Stimulated activated CD4-positive, alpha-beta T cell treated with anti-CD3 and anti-CD28 coated beads, Interleukin-12 subunit alpha, Interleukin-12 subunit beta, amount 100 ng/mL, for 4 hours (primary cell): ENCODE results near the gene DDI2.
"Not testable (repeated sequence)": the region's sequence is repeated elsewhere in the genome, so short reads cannot be mapped to it uniquely, and the experiment has no call there.

Experiments used
- DNase-seq: peaks from one replicate; pipeline ENCODE4 v3.0.0-alpha.2; 2020

Gene DDI2

DNA sequence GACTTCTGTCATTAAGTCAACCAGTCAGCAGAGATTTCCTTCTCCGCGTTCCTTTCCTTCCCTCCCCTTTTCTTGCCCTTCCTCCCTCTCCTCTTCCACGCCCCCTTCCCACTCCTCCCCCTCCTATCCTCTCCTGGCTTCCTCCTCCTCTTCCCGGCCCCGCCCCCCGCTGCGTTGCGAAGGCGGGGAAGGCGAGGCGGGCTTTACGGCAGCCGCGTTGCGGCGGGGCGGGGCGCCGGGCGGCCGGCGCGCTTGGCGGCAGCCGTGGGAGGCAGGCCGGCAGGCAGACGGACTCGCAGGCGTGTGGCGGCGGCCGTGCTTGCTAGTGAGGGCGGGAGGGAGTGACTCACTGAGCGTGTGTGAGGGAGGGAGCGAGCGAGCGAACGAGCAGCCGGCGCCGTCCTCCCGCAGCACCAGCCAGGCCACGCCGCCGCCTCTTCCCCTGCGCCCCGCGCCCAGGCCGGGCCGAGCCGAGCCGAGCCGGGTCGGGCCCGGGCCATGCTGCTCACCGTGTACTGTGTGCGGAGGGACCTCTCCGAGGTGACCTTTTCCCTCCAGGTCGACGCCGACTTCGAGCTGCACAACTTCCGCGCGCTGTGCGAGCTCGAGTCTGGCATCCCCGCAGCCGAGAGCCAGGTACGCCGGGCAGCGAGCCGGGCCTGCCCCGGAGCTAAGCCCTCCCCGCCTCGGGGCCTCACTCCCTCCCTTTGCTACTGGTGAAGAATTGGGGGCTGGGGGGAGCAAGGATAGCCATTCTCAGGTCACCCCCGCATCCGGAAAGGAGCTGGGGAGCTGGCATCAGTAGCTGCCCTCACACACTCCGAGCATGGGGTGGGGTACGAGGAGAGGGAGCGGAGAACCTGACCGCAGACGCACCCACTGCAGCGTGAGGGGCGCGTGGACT is at the start of gene DDI2:
TSS of gene DDI2 (plus strand) at position 286 of the 904 bp plus-strand sequence. CDS start at position 499, 213 bp downstream.
- DNase-seq = peak; percentile 92

DNA sequence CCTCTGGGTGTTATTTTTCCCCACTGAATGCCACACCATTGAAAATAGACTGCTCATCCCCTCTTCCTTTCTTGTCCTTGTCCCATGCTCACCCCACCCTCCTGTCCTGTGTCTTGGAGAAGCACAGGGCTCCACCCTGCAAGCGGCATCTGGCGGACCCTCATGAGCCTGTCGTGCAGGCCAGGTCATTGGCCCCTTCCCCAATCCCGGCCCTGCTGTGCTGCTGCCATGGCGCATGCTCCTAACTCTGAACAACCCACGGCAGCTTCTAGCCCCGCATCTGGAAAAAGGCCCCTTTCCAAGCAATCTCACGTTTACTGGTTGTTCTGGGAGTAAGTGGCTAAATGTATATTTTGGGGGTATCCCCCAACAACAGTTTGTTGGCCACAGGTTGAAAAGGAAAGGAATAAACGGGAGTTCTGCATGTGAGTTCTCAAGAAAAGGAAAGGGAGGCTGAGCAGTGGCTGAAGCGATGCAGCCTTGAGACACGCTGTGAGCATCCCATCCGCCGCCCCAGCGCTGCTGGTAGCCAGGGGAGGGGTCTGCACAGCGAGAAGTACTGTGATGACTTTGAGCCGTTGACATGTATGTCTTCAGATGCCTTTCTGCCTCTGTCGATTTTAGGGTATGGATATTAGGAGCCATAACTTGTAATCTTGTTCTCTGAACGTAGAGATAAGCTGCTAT is 48.7 kb upstream of the DDI2 start:
- DNase-seq = no peak

DNA sequence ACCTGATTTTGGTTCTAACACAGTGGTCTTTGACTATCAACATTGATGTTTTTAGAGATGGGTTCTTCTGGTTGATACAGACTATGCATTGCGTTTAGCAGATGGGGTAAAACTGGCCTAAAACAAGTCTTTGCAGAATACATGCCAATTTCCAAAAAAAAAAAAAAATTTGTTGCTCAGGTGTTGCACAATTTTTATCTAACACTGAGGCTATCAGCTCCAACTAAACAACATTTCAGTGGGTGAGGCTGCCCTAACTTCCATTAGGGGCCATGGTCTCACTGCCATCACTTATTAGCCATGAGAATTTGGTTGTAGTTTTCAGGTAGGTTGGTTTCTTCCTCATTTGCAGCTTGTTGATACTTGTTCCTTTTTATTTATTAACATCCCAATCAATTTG is 46.4 kb upstream of the DDI2 start:
- DNase-seq = no peak

DNA sequence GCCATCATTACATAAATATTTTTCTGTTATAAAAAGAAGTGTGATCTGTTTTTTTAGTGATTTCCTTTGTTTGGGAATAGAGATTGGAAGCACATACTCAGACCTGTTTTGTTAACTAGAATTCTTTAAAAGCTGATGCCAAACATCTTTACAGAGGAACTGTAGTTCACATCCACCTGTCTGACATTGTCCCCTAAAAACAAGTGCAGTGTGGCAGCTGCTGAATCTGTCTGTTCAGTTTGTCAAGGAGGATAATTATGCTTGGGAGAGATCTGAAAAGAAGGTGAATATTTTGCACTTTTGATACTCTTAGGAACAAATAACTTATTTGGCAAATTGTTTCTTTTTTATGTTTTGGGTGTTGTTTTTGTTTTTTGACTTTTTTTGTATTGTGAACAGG is 46.0 kb upstream of the DDI2 start:
- no peak for DNase-seq

DNA sequence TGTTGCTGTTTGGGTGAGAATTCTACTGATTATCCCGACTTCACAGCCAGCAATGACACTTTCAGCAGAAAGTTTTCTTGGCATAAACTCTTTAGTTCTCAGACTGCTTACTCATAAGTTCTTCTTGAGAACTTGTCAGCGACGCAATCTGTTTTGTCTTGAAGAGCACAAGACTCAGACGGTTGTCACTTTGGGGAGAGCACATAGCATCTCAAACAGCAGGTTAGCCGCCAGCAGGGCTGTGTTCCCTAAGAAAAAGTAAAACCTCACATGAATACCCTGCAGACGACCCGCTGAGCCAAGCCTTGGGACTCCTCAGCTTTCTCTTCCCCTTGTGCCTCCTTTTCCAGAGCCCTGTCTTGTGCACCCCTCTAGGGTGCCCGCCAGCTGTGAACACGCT is 43.8 kb upstream of the DDI2 start:
- DNase-seq = no peak

DNA sequence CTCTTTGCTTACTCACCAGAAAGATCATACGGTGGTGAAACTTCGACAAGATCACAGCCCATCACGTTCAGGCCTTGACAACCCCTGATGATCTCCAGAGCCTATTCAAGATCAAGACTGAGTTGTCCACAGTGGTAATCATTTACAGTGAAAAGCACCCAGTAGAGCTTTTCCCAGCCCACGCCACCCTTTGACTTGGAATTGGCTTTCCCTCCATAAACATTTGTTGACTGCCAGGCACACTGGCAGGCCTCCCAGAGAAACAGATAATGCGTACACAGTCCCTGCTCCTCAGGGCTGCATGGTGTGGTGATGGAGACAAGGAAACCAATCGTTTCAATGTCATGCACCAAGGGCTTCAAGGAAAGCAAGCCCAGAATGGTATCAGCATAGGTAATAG is 42.5 kb upstream of the DDI2 start:
- DNase-seq = no peak

DNA sequence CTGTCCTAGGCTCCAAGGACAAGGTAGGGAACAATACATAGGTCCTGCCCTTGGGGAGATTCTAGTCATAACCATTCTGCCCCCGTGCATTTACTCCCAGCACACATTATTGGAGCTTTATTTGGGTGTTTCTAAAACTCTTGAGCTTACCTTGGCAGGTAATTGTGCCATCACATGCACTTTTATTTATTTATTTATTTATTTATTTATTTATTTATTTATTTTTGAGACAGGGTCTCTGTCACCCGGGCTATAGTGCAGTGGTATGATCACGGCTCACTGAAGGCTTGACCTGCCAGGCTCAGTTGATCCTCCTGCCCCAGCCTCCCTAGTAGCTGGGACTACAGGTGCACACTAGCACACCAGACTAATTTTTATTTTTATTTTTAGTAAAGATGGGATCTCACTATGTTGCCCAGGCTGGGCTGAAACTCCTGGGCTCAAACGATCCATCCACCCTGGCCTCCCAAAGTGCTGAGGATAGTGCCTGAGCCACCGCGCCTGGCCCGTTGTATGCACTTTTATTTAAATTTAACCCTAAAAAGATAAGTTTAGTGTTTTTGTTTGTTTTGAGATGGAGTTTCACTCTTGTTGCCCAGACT is 41.6 kb upstream of the DDI2 start:
- no peak for DNase-seq

DNA sequence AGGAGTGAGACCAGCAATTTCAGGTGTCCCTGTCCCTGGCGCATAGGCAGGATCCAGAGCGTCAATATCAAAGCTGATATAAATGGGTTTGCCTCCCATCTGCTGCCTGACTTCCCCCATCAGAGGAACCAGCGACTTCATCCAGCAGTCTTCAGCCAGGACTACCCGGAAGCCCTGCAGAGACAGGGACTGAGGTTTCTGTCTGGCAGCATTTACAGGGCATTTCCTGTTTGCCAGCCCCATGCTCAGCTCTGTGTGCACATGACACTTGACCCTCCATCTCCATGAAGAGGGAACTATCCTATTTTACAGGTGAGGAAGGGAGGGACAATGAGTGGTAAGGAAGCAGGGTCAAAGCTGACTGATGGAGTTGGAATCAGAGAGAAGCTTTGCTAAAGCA is 39.6 kb upstream of the DDI2 start:
- no peak for DNase-seq

DNA sequence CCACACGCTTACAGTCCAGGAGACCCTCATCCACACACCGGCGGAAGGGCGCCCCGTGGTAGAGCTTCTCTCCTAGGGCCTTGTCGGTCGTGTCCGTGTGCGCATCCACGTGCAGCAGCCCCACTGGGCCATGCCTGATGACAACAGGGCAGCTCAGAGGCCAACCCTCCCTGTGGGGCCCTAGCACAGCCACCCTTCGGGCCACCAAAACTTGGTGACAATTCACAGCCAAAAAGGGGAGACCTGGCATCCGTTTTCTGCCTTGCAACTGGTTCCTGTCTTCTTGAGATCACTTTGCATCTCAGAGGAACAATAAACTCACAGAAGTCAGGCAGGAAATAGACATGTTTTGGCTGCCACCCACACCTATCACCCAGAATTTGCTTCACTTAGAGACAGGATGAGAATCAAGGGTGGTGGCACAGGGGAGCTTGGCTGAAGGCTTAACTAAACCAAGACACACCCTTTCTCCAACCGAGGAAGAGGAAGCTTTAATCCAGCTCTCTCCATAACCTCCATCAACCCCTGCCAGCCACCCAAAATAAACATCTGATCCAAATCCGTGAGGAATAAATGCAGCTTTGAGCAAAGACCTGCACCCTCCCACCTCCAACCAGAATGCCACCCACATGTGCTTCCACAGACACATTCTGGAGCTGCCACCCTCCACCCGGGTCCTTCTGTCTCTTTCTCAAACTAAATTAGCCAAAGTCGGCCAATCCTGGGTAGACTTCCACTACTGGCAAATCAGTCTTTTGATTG is 38.2 kb upstream of the DDI2 start:
- DNase-seq = no peak

DNA sequence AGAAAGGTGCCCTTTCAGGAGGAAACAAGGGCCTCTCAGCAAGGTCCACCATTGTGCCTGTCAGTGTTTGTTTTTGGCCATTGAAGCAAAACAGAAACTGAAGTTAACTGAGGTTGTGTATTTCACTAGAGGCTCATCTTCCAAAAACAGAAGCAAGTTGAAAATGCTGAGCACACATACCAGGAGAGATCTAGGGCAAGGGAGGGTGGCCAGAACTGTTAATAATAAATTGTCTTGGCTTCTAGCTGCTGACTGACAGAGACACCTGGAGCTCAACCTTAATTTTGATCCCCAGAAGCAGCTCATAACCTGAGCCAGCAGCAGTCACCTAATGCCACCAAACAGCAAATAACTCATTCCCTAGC is 37.6 kb upstream of the DDI2 start:
- no peak for DNase-seq

DNA sequence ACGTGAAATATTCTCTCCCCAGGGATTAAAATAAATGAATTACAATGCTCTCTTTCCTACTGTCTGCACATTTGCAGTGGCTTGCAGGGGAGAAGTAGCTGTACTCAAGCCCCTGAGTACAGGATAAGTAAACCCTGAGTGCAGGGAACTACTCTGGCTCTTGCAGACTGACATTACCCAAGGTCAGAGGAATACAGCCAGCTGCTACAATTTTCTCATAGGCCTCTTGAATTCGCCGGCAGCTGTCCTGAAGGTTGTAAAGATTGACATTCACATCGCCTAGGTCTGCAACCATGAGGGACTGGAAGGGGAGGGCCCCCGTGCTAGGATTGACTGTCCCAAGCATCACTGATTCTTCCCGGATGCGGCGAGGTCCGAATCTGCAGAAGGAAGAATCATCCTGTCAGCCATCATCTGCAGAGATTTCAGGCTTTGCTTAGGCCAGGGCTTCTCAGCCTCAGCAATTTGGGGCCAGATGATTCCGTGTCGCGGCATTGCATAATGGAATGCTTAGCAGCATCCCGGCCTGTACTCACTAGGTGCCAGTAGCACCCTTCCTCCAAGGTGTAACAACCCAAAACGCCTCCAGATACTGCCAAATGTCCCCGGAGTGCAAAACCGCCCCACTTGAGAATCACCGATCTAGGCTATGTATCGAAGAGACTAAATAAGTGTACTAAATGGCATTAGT is 34.1 kb upstream of the DDI2 start:
- no peak for DNase-seq

DNA sequence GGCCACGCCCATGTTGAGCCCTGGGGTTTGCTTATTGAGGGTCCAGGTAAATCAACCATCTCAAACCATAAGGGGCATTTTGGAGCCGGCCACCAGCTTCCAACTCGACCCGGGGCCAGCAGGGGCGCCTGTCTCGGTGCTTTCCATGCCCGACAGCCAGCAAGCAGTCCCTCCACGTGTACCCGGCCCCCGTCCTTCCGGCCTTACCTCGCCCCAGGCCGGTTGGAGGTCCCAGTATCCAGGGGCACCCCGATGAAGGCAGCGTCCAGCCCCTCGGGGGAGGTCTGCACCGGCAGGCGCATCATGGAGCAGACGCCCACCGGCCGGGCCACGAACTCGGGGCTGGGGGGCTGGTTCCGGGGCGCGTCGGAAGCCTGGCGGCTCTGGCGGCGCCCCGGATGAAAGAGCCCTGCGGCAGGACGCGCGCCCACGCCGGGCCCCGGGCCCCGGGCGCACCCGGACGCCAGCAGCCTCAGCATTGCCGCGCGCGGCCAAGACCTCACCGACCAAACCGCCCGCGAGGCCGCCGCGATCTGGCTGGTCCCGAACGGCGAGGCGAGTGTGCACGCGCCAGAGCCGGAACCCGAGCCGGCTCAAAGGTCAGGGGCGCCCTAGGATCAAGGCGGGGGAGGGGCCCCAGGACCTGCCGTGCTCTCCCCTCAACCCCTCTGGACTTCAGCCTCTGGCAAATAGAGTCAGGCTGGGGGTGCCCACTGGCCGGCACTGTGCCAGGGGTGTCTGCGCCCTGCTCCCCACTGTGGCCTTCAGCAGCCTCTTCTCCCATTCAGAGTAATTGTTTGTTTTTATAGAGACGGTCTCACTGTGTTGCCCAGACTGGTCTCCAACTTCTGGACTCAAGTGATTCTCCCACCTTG is 32.5 kb upstream of the DDI2 start, which contains the start of gene AGMAT:
TSS of gene AGMAT (minus strand) at position 563 of the 875 bp plus-strand sequence. CDS start at position 479, 84 bp downstream.
- peak; percentile 62 for DNase-seq

DNA sequence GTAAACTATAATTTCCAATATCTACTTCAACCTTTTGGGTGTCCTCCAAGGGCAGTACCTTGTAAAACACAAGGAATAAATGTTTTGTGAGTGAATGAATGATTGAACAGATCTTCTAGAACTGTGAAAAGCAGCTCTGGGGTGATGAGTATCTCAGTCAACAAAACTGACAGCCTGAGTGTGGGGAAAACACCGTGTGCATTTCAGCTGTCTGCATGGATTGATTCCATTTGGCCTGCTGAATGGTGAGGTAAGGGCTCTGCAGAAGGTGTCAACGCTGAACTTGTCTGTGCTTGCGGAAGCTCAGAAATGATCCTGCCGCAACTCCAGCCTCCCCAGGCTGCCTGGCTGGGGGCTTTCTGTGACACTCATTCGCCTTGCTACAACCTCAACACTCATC is 25.0 kb upstream of the DDI2 start:
- no peak for DNase-seq

DNA sequence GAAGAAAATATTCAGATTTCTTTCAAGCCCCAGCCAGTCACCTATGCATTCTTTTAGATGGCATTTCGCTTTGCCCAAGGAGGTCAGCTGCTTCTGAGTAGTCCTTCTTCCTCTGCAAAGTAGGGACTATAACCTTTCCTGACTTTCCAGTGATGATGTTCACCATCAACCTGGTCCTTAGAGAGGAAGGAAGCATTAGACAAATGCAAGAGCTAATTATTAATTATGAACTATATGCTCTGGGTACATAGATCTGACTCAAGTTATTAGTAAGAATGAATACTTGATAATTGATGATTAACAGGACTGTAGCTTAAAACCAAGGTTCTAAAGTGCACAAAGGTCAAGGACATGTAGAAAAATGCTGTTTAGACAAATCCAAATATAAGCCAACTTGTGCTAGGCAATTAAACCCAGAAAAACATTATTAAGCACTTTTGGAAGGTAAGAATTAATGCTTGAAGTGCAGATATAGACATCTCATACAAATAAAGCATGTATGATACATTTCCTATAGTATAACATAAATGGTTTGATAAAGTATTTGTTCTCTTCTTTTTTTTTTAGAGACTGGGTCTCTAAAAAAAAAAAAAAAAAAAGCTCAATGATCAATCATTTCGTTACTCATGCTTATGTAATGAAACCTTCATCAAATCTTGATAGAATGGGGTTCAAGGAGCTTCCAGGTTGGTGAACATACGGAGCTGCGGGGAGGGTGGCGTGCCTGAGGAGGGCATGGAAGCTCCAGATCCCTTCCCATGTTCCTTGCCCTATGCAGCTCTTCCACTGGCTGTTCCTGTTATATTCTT is 21.2 kb upstream of the DDI2 start:
- no peak for DNase-seq

DNA sequence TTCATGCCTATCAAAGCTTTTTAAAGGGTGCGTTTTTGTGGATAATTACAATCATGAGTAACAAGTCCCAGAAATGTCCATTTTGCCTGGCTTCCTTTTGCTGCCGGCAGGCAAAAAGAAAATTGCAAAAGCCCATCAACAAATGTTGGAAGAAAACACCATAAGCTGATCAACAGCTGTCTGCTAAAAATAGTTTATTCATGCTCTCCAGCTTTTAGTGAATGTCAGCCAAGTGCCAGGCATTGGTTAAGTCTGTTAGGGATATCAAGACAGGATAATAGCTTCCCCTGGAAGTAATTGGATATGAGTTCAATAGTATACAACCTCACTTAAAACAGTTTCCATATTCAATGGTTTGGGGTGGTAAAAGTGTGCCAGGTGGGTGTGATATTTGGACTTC is 18.8 kb upstream of the DDI2 start:
- no peak for DNase-seq

DNA sequence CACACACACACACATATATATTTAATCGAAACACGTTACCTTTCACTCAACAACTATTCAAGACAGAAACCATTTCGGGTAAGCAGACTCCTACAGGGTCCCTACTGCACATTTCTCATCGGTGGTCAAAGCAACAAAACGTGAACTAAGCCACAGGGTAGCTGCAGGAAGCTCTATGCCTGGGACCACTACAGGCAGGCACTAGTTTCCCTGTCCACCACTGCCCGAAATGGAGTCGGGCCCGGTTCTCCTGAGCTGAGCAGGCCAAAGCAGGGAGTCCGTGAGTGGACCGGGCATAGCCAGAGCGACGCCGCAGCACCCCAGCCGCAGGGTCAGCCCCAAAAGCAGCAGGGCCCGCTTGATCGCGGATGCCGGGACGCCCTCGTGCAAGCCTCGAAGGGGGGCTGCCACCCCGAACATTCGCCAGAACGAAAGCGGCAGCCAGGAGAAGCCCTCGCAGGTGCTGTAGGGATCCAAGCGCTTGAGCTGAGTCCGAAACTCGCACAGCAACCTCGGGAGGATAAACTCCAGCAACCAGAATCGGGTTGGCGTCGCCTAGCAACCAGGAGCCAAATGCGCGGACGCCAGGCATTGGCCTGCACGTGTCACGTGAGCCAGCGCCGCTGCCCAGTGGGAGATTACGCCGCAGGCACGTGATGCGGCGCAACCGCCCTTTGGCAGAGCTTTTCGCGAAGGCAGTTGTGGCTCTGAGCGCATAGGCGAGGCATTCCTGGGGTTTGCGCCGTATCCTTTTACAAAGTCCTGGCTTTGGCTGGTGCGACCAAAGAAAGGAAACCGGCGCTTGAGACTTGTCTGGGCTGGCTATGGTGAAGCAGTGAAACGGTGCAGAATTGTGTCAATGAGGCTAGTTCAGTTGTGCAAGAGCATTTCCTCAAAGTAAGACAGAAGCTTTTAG is 13.9 kb upstream of the DDI2 start:
- peak; percentile 87 for DNase-seq

DNA sequence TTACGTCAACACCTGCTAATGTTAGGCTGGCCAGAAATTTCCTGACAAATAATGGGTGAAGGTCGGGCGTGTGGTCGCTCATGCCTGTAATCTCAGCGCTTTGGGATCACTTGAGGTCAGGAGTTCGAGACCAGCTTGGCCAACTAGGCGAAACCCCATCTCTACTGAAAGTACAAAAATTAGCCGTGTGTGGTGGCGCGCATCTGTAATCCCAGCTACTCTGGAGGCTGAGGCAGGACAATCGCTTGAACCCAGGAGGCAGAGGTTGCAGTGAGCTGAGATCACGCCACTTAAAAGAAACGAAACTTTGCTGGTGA is 13.3 kb upstream of the DDI2 start:
- DNase-seq = not testable (repeated sequence)

DNA sequence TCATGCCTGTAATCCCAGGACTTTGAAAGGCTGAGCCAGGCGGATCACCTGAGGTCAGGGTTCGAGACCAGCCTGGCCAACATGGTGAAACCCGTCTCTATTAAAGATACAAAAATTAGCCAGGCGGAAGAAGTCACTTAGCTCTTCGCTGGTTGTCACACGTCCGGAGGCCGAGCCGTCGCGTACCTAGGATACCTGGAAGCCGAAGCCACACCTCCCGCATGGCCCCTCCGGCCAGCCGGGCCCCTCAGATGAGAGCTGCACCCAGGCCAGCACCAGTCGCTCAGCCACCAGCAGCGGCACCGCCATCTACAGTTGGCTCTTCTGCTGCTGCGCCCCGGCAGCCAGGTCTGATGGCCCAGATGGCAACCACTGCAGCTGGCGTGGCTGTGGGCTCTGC is 12.9 kb upstream of the DDI2 start:
- not testable (repeated sequence) for DNase-seq
